HG03378 (cell line): Measurements from ENCODE around the gene SPTBN2.
A peak's percentile ranks its signal among the peaks of the same experiment; 100 is the strongest.
"Not testable (repeated sequence)": the region's sequence is repeated elsewhere in the genome, so short reads cannot be mapped to it uniquely, and the experiment has no call there.

Source experiments
- ATAC-seq: cut with Tn5 transposase; IDR thresholded peaks from one replicate; pipeline ENCODE4 v1.9.1; 2021; ENCODE audit warnings: mild to moderate bottlenecking, moderate library complexity; ENCODE audit not compliant: unreplicated experiment

The SPTBN2 gene

DNA sequence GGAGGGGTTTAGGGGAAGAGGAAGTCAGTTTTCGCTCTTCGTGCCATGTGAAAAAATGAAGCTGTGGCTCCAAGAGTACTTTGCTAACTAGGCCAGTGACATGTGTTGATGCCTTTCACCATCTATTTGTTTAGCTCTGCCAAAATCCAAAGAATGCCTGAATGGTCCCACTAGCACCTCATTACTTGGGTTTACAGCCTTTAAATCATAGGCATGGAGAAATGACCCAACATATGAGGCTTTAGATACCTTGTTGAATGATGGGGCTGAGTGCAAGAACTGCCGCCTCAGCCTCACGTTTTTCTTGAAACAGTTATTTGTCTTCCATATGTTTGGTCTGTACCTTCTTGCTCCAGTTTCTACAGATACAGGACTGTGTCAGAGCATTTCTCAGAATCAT is 82.2 kb downstream of the SPTBN2 start:
- ATAC-seq = no peak

DNA sequence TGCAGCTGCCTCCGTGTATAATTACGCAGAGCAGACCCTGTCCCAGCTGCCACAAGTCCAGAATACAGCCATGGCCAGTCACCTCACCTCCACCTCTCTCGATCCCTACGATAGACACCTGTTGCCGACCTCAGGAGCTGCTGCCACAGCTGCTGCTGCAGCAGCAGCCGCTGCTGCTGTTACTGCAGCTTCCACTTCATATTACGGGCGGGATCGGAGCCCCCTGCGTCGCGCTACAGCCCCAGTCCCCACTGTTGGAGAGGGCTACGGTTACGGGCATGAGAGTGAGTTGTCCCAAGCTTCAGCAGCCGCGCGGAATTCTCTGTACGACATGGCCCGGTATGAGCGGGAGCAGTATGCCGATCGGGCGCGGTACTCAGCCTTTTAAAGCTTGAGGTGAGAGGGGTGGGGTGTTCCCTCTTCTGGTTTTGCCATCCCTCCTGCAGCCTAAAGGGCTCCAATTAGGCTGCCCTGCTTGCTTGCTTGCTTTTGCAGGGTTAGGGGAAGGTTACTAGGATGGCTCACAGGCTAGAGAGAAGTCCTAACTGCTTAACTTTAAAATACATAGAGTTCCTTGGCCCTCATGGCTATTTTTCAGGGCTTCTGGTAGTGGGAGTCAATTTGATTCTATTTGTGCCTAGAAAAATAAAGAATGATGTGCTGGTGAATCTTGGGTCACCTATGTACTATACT is 85.1 kb downstream of the SPTBN2 start:
- ATAC-seq = no peak

DNA sequence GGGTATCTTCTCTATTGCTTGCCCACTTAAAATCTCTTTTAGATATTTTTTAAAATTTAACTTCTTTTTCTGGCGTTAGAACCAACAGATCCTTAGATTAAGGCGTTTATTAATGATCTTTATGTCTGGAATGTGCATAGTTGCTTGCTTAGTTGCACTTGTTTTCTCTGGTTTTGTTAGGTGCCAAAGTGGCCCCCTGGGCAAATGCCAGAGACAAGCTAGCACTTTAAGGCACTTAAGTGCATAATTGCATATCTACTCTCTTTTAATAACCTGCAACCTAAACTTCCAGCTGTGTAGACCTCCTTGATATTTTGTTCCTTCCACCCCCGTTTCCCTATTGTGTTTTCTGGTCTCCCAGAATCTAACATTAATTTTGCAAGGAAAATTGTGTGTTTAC is 87.2 kb downstream of the SPTBN2 start:
- no peak for ATAC-seq

DNA sequence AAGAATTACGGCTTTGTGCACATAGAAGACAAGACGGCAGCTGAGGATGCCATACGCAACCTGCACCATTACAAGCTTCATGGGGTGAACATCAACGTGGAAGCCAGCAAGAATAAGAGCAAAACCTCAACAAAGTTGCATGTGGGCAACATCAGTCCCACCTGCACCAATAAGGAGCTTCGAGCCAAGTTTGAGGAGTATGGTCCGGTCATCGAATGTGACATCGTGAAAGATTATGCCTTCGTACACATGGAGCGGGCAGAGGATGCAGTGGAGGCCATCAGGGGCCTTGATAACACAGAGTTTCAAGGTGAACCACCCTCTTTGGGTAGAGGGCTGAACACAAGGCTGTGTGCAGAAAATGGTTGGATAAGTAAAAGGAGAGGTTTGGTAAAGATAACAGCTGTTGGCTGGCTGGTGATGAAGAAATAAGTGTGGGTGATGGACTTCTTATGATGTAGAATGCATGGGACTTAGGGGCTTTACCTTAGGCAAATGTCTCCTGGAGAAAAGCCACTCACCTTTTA is 89.1 kb downstream of the SPTBN2 start:
- not testable (repeated sequence) for ATAC-seq

DNA sequence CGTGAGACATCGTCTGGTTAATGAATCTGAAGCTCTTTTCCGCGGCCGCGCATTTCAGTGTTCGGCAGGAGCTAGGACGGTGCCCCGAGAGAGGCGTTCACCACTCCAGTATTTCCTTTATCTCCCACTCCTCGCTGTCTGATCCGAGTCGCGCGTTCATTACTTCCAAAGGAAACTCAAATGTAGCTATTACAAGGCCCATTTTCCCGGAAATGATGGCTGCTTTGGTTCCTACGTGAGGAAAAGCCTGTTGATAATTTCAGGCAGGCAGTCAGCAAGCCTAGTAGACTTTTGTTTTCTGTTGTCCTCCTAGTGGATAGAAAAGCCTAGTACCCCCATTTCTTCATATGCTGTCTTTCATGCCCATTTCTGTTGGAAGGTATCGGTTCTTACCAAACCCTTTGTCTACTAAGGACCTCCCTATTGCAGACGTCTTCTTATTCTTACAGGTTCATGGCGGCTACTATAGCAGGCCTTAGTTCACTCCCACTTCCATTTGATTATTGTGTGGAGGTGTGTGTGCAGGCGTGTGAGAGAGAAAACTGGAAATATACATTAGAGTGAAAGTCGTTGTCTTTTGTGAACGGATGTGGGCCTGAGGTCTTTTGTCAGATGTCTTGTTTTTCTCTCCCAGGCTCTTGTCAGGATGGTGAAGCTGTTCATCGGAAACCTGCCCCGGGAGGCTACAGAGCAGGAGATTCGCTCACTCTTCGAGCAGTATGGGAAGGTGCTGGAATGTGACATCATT is 89.8 kb downstream of the SPTBN2 start:
- ATAC-seq = no peak

DNA sequence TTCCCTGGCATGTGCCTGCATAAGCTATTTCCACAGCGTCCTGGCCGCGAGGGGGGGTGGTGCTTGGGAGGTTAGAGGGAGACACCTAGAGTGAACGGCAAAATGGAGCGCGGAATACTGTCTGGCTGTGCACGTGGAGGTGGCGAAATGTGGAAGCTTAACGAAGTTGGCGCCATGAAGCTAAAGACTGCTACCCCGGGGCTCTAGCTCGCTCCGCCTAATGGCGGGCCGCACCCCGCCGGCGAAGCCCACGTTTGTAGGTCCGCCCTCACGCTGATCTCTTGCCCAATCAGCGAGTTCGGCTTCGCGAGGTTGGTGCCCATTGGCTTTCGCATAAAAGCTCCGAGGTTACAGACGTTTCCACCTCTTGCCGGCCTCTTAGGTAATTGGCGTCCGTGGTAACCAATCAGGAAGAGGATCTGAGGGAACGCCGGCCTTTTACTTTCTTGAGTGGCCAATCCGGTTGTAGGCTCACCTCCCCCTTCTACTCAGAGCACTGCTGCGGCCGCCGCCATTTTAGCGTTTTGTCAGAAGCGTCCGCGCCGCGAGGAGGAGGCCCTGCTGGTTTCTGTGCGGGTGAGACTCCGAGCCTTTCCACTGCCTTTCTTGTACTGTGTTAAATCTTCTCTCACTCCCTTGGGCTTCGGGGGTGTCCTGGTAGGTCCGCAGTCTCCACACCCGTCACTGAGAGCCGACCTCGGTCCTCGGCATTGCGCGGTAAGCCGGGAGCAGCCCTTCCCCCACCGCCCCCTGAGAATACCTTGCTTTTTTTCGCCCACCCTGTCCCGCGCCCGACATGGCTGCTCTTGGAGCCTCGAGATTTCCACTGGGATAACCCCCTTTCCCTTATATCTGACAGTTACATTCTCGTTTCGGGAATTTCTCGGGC is 90.6 kb downstream of the SPTBN2 start, which contains the start of gene RBM4:
Gene RBM4, plus strand, starts transcription at position 527 of the 889 bp plus-strand sequence. CDS start 1,009 bp downstream, outside the sequence.
- ATAC-seq = peak; percentile 92

DNA sequence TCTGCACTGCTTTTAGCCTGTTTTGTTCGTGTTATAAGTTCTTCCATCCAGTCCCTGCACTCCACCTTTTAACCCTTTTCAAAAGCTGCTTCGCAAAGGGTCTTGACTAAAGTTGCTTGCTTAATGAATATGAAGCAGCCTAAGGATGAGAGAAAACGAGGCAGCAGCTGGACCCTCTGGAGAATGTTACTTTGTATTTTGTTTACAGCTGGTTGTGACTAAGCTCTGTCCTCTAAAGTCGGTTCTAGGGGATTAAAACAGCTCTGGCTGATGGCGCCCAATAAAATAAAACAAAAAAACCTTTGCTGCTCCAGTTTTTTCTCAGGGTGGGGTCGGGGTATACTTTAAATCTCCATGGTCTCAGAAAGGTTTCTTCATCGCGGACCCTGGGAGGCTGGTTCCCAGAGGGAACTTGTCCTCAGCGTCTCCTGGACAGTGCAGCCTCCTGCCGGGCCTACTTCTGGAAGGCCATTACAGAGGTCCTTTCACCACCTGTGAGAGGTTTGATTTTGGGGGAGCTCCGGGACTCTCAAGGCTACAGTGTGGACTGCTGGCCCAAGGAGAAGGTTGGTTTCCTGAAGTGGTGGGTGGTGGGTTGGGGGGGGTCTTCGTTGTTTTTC is 91.3 kb downstream of the SPTBN2 start:
- no peak for ATAC-seq

DNA sequence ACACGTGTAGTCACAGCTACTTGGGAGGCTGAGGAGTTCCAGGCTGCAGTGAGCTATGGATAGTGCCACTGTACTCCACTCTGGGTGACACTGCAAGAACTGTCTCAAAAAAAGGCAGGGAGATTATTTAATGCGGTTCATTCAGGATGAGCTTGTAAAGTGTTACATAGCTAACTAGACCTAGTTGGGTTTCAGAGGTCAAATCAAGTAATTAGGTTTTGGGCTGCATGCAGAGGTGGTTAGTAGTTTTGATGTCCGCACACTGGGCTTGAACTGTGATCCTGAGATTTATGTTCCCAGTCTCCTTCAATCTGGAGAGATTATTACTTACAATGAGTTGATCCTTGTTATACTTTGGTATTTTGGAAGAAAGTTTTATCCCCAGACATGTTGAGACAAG is 92.6 kb downstream of the SPTBN2 start:
- no peak for ATAC-seq
